ENCODE measurements around the gene HTT.

HTT gene

GRCh38 chr4:3252480-3252828 lies 178.0 kb downstream of the HTT start:
- DNase-seq (ENCODE audit: insufficient read length, low spot score) (no peak), FAIRE-seq (no peak)
- no peak for TF ChIP-seq CTCF (IDR thresholded peaks at IDR 0.05; ENCODE audit: insufficient read depth, missing control alignments)

GRCh38 chr4:3252831-3253641 lies 178.6 kb downstream of the HTT start:
- DNase-seq (ENCODE audit: insufficient read length, low spot score): no peak
- no peak for FAIRE-seq
- no peak for TF ChIP-seq CTCF (IDR thresholded peaks at IDR 0.05; ENCODE audit: insufficient read depth, missing control alignments)

- FAIRE-seq (no peak), DNase-seq (ENCODE audit: insufficient read length, low spot score) (no peak)
- no peak for TF ChIP-seq CTCF (IDR thresholded peaks at IDR 0.05; ENCODE audit: insufficient read depth, missing control alignments)
Observed at GRCh38 chr4:3253808-3254207, 179.3 kb downstream of the HTT start.

GRCh38 chr4:3254302-3255131 lies 180.0 kb downstream of the HTT start:
- no peak for TF ChIP-seq CTCF (IDR thresholded peaks at IDR 0.05; ENCODE audit: insufficient read depth, missing control alignments)
- DNase-seq (ENCODE audit: insufficient read length, low spot score): no peak
- no peak for FAIRE-seq

- TF ChIP-seq CTCF (IDR thresholded peaks at IDR 0.05; ENCODE audit: insufficient read depth, missing control alignments): no peak
- FAIRE-seq (no peak), DNase-seq (ENCODE audit: insufficient read length, low spot score) (no peak)
Observed at GRCh38 chr4:3255611-3256186, 181.2 kb downstream of the HTT start.

- no peak for FAIRE-seq
Observed at GRCh38 chr4:3256230-3257102, 182.0 kb downstream of the HTT start.

More at GRCh38 chr4:3256230-3257102, 182.0 kb downstream of the HTT start:
- DNase-seq (ENCODE audit: insufficient read length, low spot score): no peak
- TF ChIP-seq CTCF (IDR thresholded peaks at IDR 0.05; ENCODE audit: insufficient read depth, missing control alignments): no peak
